ENCODE measurements around the gene ANXA9.

GRCh38 chr1:150999051-150999674 is 17.1 kb downstream of the ANXA9 start:
- TF ChIP-seq CTCF (IDR thresholded peaks at IDR 0.05 in 8 of 11, conservative IDR thresholded peaks at IDR 0.05 in 3 of 11) (no peak), POLR2A (IDR thresholded peaks at IDR 0.05) (no peak)

Measured in spleen (tissue), 7 donors.